GM12873 (cell line): ENCODE data around the gene IMMP2L.

Experiments used
- TF ChIP-seq, protein P1 (sequence below): IDR thresholded peaks from 2 replicates; pipeline ENCODE4 v1.5.1; 2012; ENCODE audit warnings: low read depth, mild to moderate bottlenecking, moderate library complexity, low read length, control low read depth; ENCODE audit not compliant: insufficient read depth; ENCODE audit errors: missing control alignments

The IMMP2L gene

DNA sequence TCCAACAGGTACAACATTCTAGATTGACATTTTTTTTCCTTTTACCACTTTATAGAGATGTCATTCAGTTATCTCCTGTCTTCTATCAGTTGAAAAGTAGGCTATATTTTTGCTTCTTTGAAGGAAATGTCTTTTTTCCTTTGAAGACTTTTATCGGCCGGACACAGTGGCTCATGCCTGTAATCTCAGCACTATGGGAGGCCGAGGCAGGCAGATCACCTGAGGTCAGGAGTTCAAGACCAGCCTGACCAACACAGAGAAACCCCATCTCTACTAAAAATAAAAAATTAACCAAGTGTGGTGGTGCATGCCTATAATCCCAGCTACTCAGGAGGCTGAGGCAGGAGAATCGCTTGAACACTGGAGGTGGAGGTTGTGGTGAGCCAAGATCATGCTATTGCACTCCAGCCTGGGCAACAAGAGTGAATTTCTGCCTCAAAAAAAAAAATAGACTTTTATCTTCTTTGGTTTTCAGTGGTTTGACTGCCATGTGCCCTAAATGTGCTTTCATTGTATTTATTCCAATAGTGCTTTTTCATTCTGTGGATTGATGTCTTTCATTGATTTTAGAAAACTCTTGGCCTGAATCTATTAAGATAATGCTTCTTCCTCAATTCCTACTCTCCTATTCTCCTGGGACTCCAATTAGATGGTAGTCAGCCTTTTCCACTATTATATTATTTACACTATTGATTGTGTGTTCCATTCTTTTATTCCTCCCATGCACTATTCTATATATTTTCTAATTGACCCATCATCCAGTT is 84.6 kb downstream of the IMMP2L start:
- TF ChIP-seq, protein P1, sequence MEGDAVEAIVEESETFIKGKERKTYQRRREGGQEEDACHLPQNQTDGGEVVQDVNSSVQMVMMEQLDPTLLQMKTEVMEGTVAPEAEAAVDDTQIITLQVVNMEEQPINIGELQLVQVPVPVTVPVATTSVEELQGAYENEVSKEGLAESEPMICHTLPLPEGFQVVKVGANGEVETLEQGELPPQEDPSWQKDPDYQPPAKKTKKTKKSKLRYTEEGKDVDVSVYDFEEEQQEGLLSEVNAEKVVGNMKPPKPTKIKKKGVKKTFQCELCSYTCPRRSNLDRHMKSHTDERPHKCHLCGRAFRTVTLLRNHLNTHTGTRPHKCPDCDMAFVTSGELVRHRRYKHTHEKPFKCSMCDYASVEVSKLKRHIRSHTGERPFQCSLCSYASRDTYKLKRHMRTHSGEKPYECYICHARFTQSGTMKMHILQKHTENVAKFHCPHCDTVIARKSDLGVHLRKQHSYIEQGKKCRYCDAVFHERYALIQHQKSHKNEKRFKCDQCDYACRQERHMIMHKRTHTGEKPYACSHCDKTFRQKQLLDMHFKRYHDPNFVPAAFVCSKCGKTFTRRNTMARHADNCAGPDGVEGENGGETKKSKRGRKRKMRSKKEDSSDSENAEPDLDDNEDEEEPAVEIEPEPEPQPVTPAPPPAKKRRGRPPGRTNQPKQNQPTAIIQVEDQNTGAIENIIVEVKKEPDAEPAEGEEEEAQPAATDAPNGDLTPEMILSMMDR: no peak

DNA sequence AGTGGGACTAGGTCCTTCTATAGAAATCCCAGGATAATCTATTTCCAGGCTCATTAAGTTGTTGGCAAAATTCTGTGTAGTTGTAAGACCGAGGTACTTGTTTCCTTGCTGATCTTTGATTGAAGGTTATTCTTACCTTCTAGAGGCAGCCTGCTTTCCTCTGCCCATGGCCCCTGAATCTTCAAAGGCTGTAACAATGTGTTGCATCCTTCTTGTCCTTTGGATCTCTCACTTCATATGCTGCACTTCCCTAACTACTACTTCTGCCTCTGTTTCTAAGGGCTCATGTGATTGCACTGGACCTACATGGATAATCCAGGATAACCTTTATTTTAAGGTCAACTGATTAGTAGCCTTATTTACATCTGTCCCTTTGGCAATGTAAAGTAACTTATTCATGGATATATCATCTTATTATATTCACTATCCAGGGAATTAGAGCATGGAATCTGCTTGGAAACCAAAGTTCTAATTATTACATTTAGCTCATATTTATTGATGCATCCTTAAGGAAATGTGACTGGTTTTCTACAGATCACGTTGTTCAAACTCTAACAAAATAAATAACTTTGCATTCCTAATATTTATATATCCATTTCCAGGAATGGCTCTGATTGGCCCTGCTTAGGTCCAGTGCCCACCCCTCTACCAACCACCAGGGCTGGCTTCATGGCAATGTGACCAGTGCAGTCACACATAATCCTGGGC is 85.6 kb downstream of the IMMP2L start:
- TF ChIP-seq, protein P1: no peak

DNA sequence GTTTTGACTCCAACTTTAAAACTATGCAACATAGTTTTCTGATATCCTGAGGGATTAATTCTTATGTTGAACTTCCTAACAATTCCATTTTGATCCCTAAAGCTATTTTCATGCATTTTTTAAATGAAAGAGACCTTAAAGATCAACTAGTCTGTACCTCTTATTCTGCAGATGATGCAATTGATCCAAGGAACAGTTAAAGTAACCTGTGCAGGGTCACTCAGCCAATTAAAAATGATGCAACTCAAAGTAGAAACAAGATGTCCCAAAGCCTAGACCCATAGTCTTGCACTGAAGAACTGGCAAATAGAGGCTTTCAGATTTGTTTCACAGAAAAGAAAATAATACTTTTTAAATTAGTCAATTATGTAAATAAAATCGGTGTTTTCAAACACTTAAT is 86.3 kb downstream of the IMMP2L start:
- TF ChIP-seq, protein P1: no peak

DNA sequence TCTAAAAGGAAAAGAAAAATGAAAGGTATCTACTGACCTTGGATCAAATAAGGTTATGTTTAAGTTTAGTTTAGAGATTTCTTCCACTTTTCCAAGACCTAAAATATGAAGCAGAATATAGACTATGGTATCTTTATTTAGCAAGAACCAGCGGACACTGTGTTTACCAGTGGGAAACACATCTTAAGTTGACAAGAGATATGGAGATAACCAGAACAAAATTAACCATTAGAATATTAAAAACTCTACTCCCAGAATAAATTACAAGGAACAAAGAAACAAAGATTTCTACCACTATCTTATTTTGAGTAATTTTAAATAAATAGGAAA is 86.9 kb downstream of the IMMP2L start:
- TF ChIP-seq, protein P1: no peak

DNA sequence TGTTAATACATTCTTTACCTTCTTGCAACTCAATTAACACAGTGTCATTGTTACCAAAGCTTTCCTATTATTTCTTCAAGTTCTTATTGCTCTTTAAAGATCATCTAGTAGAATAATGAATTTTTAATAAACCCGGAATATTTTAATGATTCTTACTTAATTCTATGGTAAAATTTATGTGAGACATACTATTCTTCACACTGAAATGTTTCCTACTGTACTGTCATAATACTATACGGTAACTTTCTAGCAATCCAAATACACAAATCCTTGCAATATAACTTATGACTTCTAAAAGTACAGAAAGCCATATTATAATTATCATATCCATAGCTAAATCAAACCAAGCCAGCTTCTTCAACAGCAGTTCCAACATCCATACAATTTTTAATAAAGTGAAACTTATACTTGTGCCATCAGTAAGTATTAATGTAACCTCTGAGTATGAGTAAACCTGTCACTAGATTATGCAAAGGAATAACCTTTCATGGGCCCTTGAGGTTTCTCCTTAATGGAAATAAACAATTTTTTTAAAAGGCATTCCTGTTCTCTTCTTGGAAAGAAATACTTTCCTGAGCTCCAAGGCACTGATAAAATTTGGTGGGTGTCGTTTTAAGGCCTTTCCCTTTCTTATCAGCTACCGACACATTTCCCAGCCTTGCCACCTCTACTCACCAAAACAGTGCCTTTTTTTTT is 87.4 kb downstream of the IMMP2L start:
- TF ChIP-seq, protein P1: no peak

DNA sequence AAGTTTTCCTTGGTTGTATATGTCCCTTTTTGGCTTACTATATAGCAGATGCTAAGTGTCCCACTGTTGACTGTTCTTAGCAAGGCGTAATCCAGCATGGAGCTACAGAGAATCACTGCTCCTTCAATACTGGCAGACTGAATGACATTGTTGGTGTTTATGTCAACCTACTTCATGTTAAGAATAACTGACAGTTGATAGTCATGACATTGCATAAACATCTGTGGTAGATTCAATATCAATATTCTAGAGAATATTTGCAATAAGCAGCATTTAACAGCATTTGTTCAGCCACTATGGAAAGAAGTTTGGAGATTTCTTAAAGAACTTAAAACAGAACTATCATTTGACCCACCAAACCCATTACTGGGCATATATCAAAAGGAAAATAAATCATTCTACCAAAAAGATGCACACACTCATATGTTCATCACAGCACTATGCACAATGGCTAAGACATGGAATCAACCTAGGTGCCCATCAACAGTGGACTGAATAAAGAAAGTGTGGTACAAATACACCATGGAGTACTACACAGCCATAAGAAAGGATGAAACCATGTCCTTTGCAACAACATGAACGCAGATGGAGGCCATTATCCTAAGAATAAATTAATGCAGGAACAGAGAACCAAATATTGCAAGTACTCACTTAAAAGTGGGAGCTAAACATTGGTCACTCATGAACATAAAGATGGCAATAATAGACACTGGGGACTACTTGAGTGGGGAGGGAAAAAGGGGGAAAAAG is 88.7 kb downstream of the IMMP2L start:
- TF ChIP-seq, protein P1: no peak
